ENCODE results near the gene COL18A1.

Gene COL18A1

DNA sequence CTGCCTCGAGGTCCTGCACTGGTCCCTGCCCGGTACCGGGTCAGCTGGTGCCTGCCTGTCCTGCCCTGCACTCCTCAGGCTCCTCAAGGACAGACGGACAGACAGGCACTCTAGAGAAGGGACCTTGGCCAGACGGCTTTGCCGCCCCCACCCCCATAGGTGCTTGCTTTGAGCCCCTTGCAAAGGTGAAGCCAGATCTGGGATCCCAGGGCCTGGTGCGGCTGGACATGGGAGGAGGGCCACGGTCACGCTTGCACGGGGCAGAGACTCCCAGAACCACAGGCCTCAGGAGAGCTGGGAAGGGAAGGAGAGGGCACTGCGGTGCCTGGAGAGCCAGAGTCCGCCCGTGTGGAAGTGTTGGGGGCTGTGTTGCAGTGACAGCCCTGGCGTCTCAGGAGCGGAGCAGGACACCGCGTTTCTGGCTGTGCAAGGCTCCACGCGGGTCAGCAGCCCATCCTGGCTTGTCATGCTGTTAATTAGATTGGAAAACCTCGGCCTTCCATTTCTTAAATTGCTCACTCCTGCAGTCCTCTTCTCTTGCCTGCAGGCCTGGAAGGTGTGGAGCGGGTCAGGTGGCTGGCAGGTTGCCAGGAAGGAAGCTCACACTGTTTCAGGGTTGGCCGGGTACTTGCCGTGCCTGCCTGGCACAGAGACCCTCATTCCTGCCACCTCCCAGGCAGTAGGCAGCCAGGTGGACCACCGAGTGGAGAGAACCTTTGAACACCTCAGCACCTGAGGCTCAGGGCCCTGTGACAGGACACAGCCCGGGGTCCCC, 16.3 kb downstream of the COL18A1 start:
- DNase-seq (ENCODE audit: low spot score): peak; percentile 48
- POLR2A ChIA-PET (ENCODE audit: low non-redundant PET): interaction anchor here (0.7 kb wide), 1 partner anchor 122 kb away, joined by 3 read pairs; no protein-coding TSS in a partner anchor
- TF ChIP-seq, protein P1, sequence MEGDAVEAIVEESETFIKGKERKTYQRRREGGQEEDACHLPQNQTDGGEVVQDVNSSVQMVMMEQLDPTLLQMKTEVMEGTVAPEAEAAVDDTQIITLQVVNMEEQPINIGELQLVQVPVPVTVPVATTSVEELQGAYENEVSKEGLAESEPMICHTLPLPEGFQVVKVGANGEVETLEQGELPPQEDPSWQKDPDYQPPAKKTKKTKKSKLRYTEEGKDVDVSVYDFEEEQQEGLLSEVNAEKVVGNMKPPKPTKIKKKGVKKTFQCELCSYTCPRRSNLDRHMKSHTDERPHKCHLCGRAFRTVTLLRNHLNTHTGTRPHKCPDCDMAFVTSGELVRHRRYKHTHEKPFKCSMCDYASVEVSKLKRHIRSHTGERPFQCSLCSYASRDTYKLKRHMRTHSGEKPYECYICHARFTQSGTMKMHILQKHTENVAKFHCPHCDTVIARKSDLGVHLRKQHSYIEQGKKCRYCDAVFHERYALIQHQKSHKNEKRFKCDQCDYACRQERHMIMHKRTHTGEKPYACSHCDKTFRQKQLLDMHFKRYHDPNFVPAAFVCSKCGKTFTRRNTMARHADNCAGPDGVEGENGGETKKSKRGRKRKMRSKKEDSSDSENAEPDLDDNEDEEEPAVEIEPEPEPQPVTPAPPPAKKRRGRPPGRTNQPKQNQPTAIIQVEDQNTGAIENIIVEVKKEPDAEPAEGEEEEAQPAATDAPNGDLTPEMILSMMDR (conservative IDR thresholded peaks at IDR 0.05; ENCODE audit: low read depth): no peak
- H3K27ac ChIP-seq: peak overlapping the region; percentile 34
- CTCF ChIA-PET: interaction anchor here (0.7 kb wide), 2 partner anchors 9 to 67 kb away, joined by 3 to 5 read pairs; no protein-coding TSS in a partner anchor

DNA sequence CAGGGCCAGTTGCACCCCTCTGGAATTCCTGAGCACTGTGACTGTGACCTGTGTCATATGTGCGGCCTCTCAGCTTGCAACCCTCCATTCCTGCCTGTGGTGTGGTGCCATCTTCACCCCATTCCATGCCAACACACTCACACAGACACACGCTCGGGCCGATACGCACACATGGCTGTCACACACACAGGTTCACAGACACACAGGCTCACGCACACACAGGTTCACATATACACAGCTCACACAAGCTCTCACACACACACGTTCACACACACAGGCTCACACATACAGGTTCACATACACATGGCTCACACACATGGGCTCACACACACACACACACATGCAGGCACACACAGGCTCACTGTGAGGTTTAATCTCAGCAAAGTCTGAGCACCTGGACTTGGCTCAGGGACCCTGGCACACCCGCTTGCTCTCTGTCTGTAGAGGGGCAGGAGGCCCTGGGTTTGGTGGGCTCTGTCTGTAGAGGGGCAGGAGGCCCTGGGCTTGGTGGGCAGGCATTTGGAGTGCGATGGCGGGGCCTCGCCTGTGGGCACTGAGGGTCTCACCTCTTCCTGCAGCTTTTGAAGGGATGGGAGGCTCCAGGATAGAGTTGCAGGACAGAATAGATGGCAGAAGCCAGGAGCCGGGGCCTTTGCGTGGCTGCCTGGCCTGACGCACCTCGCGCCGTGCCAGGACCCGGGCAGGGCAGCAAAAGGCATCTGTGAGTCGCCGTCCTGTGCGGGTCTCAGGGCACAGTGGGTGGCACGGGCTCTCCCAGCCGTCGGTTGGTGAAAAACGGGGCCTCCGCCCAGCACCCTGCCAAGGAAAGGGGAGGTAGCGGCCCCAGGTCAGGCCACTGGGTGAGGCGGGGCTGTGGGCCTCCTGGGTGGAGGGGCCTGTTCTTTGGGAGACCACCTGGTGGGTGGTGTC, 17.1 kb downstream of the COL18A1 start:
- ChIA-PET POLR2A (ENCODE audit: low non-redundant PET) (interaction anchor here (0.7 kb wide), 1 partner anchor 123 kb away, joined by 3 read pairs; no protein-coding TSS in a partner anchor), CTCF (interaction anchor here (0.5 to 0.7 kb wide), 3 partner anchors 9 to 134 kb away, joined by 3 to 5 read pairs (median 4); no protein-coding TSS in a partner anchor)
- DNase-seq (ENCODE audit: low spot score): no peak
- TF ChIP-seq, protein P1 (conservative IDR thresholded peaks at IDR 0.05; ENCODE audit: low read depth): no peak
- peak overlapping the region; percentile 34 for H3K27ac ChIP-seq

- no peak for DNase-seq (ENCODE audit: low spot score)
- H3K27ac ChIP-seq: no peak overlapping the region
- ChIA-PET CTCF (interaction anchor here (0.5 to 0.7 kb wide), 3 partner anchors 10 to 306 kb away, joined by 3 to 4 read pairs (median 4); no protein-coding TSS in a partner anchor), POLR2A (ENCODE audit: low non-redundant PET) (interaction anchor here (0.6 kb wide), 1 partner anchor 477 kb away, joined by 3 read pairs; no protein-coding TSS in a partner anchor)
- TF ChIP-seq, protein P1 (conservative IDR thresholded peaks at IDR 0.05; ENCODE audit: low read depth): no peak
These were observed 18.4 kb downstream of the COL18A1 start for GRCh38 chr21:45423201-45423955.

DNA sequence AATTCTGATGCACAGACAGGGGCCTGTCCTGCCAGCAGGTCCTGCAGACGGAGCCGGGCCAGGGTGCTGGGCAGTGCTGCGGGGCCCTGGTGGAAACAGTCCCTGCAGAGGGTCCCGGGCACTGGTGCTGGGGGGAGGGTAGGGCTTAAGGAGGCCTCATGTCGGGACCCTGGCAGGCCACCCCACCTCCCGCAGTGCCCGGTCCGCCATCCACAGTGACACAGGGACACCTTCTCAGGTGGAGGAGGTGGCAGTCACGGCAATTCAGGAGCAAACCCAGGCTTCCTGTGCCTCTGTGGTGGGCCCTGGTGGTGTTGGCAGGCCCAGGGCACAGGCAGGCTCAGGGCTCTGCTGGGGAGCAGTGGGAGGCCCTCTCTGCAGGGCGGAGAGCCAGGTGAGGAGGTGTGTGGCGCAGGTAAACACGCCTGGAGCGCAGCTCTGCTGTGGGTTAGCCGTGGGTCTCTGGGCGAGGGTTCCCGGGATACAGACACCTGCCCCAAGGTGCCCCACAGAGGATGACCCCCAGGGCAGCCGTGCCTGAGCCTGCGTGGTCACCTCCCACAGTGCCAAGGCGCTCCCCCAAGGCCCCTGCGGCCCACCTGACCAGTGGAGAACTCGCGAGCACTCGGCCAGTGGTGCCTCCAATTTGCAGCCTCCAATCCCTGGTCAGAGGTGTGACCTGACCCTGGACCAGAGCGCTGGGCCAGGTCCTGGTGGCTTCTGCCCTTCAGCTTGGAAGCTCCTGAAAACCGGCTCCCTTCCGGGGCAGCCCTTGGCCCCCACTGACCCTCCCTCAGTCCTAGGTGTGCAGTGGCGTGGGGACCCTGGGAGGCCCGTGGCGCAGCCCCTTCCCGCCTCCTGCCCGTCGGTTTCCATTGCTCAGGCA, 19.2 kb downstream of the COL18A1 start:
- CTCF ChIA-PET: interaction anchor here (0.6 kb wide), 1 partner anchor 9 kb away, joined by 3 read pairs; no protein-coding TSS in a partner anchor
- POLR2A ChIA-PET (ENCODE audit: low non-redundant PET): interaction anchor here (0.6 kb wide), 1 partner anchor 478 kb away, joined by 3 read pairs; no protein-coding TSS in a partner anchor
- DNase-seq (ENCODE audit: low spot score): no peak
- no peak overlapping the region for H3K27ac ChIP-seq
- TF ChIP-seq, protein P1 (conservative IDR thresholded peaks at IDR 0.05; ENCODE audit: low read depth): no peak

DNA sequence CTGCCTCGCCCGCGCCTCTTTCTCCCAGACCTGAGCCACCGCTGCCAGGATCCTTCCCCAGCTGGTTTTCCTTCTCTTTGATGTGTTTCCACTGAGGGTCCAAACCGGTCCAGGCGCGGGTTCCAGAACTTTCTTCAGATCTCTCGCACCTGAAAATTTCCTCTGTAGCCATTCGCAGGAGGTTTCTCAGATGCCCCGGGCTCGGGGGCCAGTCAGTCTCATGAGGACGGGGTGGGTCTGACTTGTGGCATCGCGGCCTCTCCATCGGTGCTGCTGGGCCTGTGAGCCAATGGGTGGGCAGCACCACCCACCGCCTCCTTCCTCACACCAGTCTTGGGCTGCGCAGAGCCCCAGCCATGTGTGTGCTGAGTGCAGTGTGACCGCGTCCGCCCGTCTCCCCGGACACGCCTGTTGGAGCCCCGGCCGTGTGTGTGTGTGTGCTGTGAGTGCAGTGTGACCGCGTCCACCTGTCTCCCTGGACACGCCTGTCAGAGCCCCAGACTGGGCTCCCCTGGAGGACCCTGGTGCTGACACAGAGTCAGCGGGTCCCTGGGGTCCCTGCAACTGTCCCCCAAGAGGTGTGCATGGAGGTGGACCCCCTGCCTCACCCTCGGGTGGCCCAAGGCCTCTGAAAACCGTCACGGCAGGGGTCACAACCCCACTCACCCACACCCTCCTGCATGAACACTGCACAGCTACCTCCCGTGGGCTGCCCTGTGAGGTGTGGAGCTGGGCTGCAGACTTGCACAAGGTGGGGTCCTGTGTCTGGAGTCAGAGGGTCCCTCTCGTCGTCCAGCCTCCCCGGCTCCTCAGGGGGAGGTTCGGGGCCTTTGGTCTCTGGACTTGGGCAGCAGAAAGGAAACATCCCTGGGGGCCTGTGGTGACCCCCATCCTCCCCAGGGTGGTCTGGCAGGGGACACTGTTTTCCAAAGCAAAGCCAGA, 20.2 kb downstream of the COL18A1 start:
- peak overlapping the region; percentile 81; the same call in 1 of the 2 replicates for H3K27ac ChIP-seq
- DNase-seq (ENCODE audit: low spot score): no peak
- TF ChIP-seq, protein P1 (conservative IDR thresholded peaks at IDR 0.05; ENCODE audit: low read depth): no peak
- CTCF ChIA-PET: no interaction called here
- POLR2A ChIA-PET (ENCODE audit: low non-redundant PET): no interaction called here

All from RWPE1 (cell line).